ENCODE data around the gene TRRAP. TPM values are rescaled to one million over a fixed set of nuclear protein-coding genes. Genes with fewer than 3 reads are reported as not detected.

Gene TRRAP
- polyA plus RNA-seq, 1 donor: 24.7 TPM

GRCh38 chr7:98943336-98943735 lies 65.0 kb downstream of the TRRAP start:
- H3K4me3 ChIP-seq (ENCODE audit: low read length): no peak overlapping the region
- H3K4me1 ChIP-seq (ENCODE audit: control insufficient read depth, insufficient read depth, low read length): no peaks in the 10 kb centered on the region
- 80% methylated on average over 1 of the region's 6 CpGs for whole genome bisulfite sequencing (ENCODE audit: insufficient coverage, low lambda C conversion rate)
- H3K36me3 ChIP-seq (ENCODE audit: control insufficient read depth, insufficient read depth, low read length): peaks cover 74% of the 10 kb centered on the region
- no peaks in the 10 kb centered on the region for H3K27me3 ChIP-seq (ENCODE audit: control insufficient read depth, insufficient read depth, low read length)
- no peak for DNase-seq
- no peaks in the 10 kb centered on the region for H3K9me3 ChIP-seq (ENCODE audit: control insufficient read depth, low read depth, low read length)
- no peak overlapping the region for H3K27ac ChIP-seq (ENCODE audit: low read length)

- Histone ChIP-seq H3K4me1 (ENCODE audit: control insufficient read depth, insufficient read depth, low read length) (no peaks in the 10 kb centered on the region), H3K27me3 (ENCODE audit: control insufficient read depth, insufficient read depth, low read length) (no peaks in the 10 kb centered on the region), H3K9me3 (ENCODE audit: control insufficient read depth, low read depth, low read length) (no peaks in the 10 kb centered on the region), H3K27ac (ENCODE audit: low read length) (no peak overlapping the region), H3K4me3 (ENCODE audit: low read length) (no peak overlapping the region), H3K36me3 (ENCODE audit: control insufficient read depth, insufficient read depth, low read length) (peaks cover 82% of the 10 kb centered on the region)
- whole genome bisulfite sequencing (ENCODE audit: insufficient coverage, low lambda C conversion rate): no CpG with 5 or more reads among the region's 4 CpGs
- no peak for DNase-seq
These were observed 66.1 kb downstream of the TRRAP start for GRCh38 chr7:98944386-98944785.

GRCh38 chr7:98945852-98946251 lies 67.5 kb downstream of the TRRAP start:
- H3K27ac ChIP-seq (ENCODE audit: low read length): no peak overlapping the region
- no peaks in the 10 kb centered on the region for H3K27me3 ChIP-seq (ENCODE audit: control insufficient read depth, insufficient read depth, low read length)
- H3K36me3 ChIP-seq (ENCODE audit: control insufficient read depth, insufficient read depth, low read length): peaks cover 83% of the 10 kb centered on the region
- H3K4me1 ChIP-seq (ENCODE audit: control insufficient read depth, insufficient read depth, low read length): no peaks in the 10 kb centered on the region
- no peaks in the 10 kb centered on the region for H3K9me3 ChIP-seq (ENCODE audit: control insufficient read depth, low read depth, low read length)
- no peak overlapping the region for H3K4me3 ChIP-seq (ENCODE audit: low read length)
- WGBS (ENCODE audit: insufficient coverage, low lambda C conversion rate): no CpG with 5 or more reads among the region's 7 CpGs
- no peak for DNase-seq

GRCh38 chr7:98946389-98946788 lies 68.1 kb downstream of the TRRAP start:
- Histone ChIP-seq H3K27ac (ENCODE audit: low read length) (no peak overlapping the region), H3K4me1 (ENCODE audit: control insufficient read depth, insufficient read depth, low read length) (no peaks in the 10 kb centered on the region), H3K4me3 (ENCODE audit: low read length) (no peak overlapping the region), H3K27me3 (ENCODE audit: control insufficient read depth, insufficient read depth, low read length) (no peaks in the 10 kb centered on the region), H3K9me3 (ENCODE audit: control insufficient read depth, low read depth, low read length) (no peaks in the 10 kb centered on the region), H3K36me3 (ENCODE audit: control insufficient read depth, insufficient read depth, low read length) (peaks cover 84% of the 10 kb centered on the region)
- no peak for DNase-seq
- WGBS (ENCODE audit: insufficient coverage, low lambda C conversion rate): 100% methylated on average over 1 of the region's 8 CpGs

GRCh38 chr7:98949336-98950044 lies 71.2 kb downstream of the TRRAP start:
- no peaks in the 10 kb centered on the region for H3K9me3 ChIP-seq (ENCODE audit: control insufficient read depth, low read depth, low read length)
- H3K4me3 ChIP-seq (ENCODE audit: low read length): no peak overlapping the region
- WGBS (ENCODE audit: insufficient coverage, low lambda C conversion rate): no CpG with 5 or more reads among the region's 21 CpGs
- no peak for DNase-seq
- peaks cover 87% of the 10 kb centered on the region for H3K36me3 ChIP-seq (ENCODE audit: control insufficient read depth, insufficient read depth, low read length)
- H3K27me3 ChIP-seq (ENCODE audit: control insufficient read depth, insufficient read depth, low read length): no peaks in the 10 kb centered on the region
- H3K4me1 ChIP-seq (ENCODE audit: control insufficient read depth, insufficient read depth, low read length): no peaks in the 10 kb centered on the region
- no peak overlapping the region for H3K27ac ChIP-seq (ENCODE audit: low read length)

- WGBS (ENCODE audit: insufficient coverage, low lambda C conversion rate): no CpG with 5 or more reads among the region's 19 CpGs
- H3K27me3 ChIP-seq (ENCODE audit: control insufficient read depth, insufficient read depth, low read length): no peaks in the 10 kb centered on the region
- no peaks in the 10 kb centered on the region for H3K4me1 ChIP-seq (ENCODE audit: control insufficient read depth, insufficient read depth, low read length)
- no peaks in the 10 kb centered on the region for H3K9me3 ChIP-seq (ENCODE audit: control insufficient read depth, low read depth, low read length)
- H3K27ac ChIP-seq (ENCODE audit: low read length): no peak overlapping the region
- no peak for DNase-seq
- H3K4me3 ChIP-seq (ENCODE audit: low read length): no peak overlapping the region
- peaks cover 89% of the 10 kb centered on the region for H3K36me3 ChIP-seq (ENCODE audit: control insufficient read depth, insufficient read depth, low read length)
These were observed 77.7 kb downstream of the TRRAP start for GRCh38 chr7:98955992-98956391.

- no peak overlapping the region for H3K27ac ChIP-seq (ENCODE audit: low read length)
- H3K36me3 ChIP-seq (ENCODE audit: control insufficient read depth, insufficient read depth, low read length): peaks cover 89% of the 10 kb centered on the region
- H3K27me3 ChIP-seq (ENCODE audit: control insufficient read depth, insufficient read depth, low read length): no peaks in the 10 kb centered on the region
- WGBS (ENCODE audit: insufficient coverage, low lambda C conversion rate): no CpG with 5 or more reads among the region's 9 CpGs
- no peaks in the 10 kb centered on the region for H3K4me1 ChIP-seq (ENCODE audit: control insufficient read depth, insufficient read depth, low read length)
- no peaks in the 10 kb centered on the region for H3K9me3 ChIP-seq (ENCODE audit: control insufficient read depth, low read depth, low read length)
- DNase-seq: no peak
- H3K4me3 ChIP-seq (ENCODE audit: low read length): no peak overlapping the region
These were observed 78.1 kb downstream of the TRRAP start for GRCh38 chr7:98956469-98956868.

- no peak overlapping the region for H3K4me3 ChIP-seq (ENCODE audit: low read length)
- H3K27ac ChIP-seq (ENCODE audit: low read length): no peak overlapping the region
- no peaks in the 10 kb centered on the region for H3K27me3 ChIP-seq (ENCODE audit: control insufficient read depth, insufficient read depth, low read length)
- no peaks in the 10 kb centered on the region for H3K9me3 ChIP-seq (ENCODE audit: control insufficient read depth, low read depth, low read length)
- DNase-seq: no peak
- peaks cover 87% of the 10 kb centered on the region for H3K36me3 ChIP-seq (ENCODE audit: control insufficient read depth, insufficient read depth, low read length)
- WGBS (ENCODE audit: insufficient coverage, low lambda C conversion rate): 100% methylated on average over 2 of the region's 9 CpGs
- no peaks in the 10 kb centered on the region for H3K4me1 ChIP-seq (ENCODE audit: control insufficient read depth, insufficient read depth, low read length)
These were observed 78.6 kb downstream of the TRRAP start for GRCh38 chr7:98956937-98957336.

GRCh38 chr7:98957766-98958165 lies 79.4 kb downstream of the TRRAP start:
- no CpG with 5 or more reads among the region's 11 CpGs for WGBS (ENCODE audit: insufficient coverage, low lambda C conversion rate)
- Histone ChIP-seq H3K36me3 (ENCODE audit: control insufficient read depth, insufficient read depth, low read length) (peaks cover 89% of the 10 kb centered on the region), H3K27ac (ENCODE audit: low read length) (no peak overlapping the region), H3K9me3 (ENCODE audit: control insufficient read depth, low read depth, low read length) (no peaks in the 10 kb centered on the region), H3K4me3 (ENCODE audit: low read length) (no peak overlapping the region), H3K4me1 (ENCODE audit: control insufficient read depth, insufficient read depth, low read length) (no peaks in the 10 kb centered on the region), H3K27me3 (ENCODE audit: control insufficient read depth, insufficient read depth, low read length) (no peaks in the 10 kb centered on the region)
- DNase-seq: no peak

GRCh38 chr7:98958968-98959367 lies 80.6 kb downstream of the TRRAP start:
- DNase-seq: no peak
- Histone ChIP-seq H3K27me3 (ENCODE audit: control insufficient read depth, insufficient read depth, low read length) (no peaks in the 10 kb centered on the region), H3K27ac (ENCODE audit: low read length) (no peak overlapping the region), H3K36me3 (ENCODE audit: control insufficient read depth, insufficient read depth, low read length) (peaks cover 86% of the 10 kb centered on the region), H3K9me3 (ENCODE audit: control insufficient read depth, low read depth, low read length) (no peaks in the 10 kb centered on the region), H3K4me1 (ENCODE audit: control insufficient read depth, insufficient read depth, low read length) (no peaks in the 10 kb centered on the region), H3K4me3 (ENCODE audit: low read length) (no peak overlapping the region)
- 100% methylated on average over 1 of the region's 9 CpGs for WGBS (ENCODE audit: insufficient coverage, low lambda C conversion rate)

GRCh38 chr7:98963305-98963704 lies 85.0 kb downstream of the TRRAP start:
- Histone ChIP-seq H3K27ac (ENCODE audit: low read length) (no peak overlapping the region), H3K27me3 (ENCODE audit: control insufficient read depth, insufficient read depth, low read length) (no peaks in the 10 kb centered on the region), H3K4me1 (ENCODE audit: control insufficient read depth, insufficient read depth, low read length) (no peaks in the 10 kb centered on the region), H3K4me3 (ENCODE audit: low read length) (no peak overlapping the region), H3K9me3 (ENCODE audit: control insufficient read depth, low read depth, low read length) (no peaks in the 10 kb centered on the region), H3K36me3 (ENCODE audit: control insufficient read depth, insufficient read depth, low read length) (peaks cover 77% of the 10 kb centered on the region)
- DNase-seq: no peak
- WGBS (ENCODE audit: insufficient coverage, low lambda C conversion rate): no CpG with 5 or more reads among the region's 10 CpGs
